Stimulated activated CD4-positive, alpha-beta T cell treated with anti-CD3 and anti-CD28 coated beads, Interleukin-2, amount 100 ng/mL, for 24 hours (primary cell): Measurements from ENCODE around the gene GSG1L.

Experiments
- DNase-seq, 2 donors: peaks; one replicate each; pipeline ENCODE4 v3.0.0-alpha.2; 2020

Gene GSG1L

DNA sequence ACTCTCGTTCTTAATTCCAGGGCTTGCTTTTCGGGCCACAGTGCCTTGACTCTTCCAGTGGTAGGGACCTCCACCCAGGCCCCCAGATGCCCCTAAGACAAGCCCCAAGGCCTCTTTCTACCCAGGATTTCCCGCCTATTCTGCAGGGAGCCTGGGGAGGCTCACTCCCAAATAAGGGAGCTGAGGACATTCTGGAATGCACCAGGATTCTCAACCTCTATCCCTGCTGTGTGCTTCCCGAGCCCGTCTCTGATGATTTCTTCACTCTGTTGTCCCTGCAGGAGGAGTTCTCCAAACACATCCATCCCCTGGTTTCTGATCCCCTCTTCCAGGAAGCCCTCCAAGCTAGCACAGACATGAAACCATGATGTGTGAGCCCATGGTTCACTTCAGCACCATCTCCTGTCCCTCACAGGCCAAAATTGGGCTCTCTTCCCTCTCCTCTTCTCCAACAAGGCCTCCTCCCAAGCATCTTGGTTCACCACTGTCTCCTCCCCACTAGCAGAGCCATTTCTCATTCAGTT is 257.6 kb downstream of the GSG1L start:
- DNase-seq, result no peak

DNA sequence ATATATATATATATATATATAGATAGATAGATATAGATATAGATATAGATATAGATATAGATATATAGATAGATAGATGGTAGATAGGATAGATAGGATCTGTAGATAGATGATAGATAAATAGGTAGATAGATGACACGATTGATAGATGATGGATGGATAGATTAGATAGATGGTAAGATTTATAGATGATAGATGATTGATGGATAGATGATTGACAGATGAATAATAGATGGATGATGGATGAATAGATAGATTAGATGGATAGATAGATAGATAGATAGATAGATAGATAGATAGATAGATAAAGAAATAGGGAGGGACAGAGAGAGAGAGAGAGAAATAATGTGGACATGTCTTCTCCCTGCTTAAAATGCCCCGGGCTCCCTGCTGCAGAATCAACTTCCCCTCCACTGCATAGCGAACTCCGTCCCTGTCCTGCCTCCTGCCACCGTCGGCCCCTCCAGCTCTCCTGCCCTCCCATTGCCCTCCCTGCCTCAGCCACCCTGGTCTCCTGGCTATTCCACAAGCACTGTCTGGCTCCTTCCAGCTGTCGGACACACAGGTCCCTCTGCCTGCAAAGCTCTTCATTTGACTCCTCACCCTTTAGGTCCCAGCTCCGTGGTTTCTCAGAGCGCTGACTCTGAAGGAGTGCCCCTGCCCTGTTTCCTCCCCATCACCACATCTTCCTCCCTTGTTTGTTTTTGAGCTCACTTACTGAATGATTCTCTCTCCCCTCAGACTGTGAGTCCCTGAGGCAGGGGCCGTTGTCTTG is 259.6 kb downstream of the GSG1L start:
- DNase-seq, result no peak

DNA sequence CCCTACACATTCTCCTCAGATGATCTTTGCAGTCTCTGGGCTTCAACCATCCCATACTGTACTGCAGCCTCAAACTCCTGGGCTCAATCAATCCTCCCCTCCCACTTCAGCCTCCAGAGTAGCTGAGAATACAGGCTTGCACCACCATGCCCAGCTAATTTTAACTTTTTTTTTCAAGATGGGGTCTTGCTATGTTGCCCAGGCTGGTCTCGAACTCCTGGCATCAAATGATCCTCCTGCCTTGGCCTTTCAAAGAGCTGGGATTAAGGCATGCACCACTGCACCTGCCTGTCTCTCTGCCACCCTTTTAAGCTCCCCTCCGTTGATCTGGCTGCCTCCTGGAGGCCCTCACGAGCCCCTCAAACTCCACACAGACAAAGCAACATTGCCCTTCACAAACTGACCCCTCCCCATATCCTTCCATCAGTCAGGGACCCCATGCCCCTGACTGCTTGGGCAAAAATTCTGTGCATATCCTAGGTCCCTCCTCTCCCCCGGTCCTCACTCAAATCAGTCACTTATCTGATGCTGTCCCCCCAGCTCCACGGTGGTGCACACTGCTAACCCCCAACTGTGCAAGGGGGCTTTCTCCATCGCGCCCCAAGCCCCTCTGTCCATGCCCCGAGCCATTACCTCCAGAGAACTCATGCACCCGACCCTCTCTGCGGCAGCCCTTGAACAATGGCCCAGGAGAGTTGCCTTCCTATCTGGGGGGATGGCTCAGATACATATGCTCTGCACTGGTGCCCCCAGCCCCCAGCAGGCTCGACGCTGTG is 260.7 kb downstream of the GSG1L start:
- no peak for DNase-seq

DNA sequence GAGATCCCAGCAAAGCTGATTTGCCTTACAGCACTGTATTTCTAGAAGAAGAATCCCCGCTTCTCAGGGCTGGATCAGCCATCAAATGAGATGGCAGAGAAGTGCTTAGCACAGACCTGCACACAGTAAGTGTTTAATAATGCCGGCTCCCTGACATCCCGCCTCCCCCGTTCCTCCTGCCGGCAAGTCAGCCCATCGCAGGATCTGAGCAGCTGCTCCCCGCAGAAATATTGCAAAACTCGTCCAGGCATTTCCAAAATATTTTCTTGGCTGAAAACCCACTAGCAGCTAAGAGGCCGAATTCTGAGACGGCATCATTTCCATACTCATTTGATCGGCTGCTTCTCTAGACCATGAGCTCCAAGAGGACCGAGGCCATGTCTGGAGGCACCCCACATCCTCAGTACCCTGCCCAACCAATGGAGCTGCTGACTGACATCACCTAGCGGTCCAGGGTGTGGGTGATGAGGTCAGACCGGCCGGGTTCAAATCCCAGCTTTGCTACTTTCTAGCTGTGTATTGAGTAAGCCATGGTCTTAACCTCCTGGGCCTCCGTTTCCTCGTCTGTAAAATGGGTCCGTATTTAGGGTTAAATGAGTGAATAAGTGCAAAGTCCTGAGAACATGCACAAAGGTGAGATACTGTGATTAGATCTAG is 262.1 kb downstream of the GSG1L start:
- DNase-seq, result no peak

DNA sequence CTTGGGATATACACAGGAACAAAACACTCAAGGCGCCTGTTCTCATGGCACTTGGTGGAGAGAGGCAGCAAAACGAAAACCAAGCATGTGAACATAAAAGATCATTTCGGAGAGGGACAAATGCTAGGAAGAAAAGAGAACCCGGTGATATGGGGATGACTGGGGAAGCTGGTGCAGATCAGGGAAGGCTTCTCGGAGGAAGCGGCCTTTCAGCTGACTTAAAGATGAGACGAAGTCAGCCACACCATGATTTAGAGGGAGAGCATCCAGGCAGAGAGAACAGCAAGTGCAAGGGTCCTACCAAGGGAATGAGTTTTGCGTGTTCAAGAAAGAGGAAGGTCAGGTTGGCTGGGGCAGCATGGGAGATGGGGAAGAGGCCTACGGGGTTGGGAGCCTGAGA is 262.7 kb downstream of the GSG1L start:
- no peak for DNase-seq

DNA sequence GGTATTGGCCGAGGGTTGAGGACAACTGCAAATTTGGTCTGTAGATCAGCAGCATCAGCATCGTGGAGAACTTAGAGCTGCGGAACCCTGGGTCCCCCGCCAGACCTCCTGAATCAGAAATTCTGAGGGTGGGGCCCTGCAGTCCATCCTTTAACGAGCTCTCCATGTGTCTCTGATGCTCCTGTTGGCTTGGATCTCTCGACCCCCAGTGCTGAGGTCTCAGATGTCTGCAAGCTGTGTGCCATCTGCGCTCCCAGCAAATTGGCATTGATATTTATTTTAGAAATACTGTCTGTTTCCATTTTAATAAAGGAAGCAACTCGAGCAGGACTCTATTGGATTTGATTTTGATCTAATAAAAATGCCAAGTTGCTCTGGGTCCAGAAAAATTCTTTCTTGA is 263.6 kb downstream of the GSG1L start:
- no peak for DNase-seq

DNA sequence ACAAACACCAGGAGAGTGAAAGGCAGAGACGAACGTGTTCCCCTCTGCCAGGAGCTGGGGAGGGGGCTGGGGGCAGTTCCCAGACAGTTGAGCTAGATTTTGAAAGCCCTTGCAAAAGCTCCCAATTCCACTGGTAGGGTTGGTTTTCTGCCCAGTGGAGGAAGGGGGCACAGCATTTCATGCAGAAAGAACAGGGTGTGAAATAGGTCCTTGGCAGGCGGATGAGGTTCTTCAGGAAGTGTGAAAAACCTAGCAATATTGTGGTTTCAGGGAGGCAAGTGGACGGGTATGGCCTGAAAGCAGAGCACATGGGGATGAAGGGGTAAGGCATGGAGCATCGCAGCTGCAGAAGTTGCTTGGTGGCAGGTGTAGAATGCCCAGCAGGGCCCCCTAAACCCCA is 265.3 kb downstream of the GSG1L start:
- no peak for DNase-seq

DNA sequence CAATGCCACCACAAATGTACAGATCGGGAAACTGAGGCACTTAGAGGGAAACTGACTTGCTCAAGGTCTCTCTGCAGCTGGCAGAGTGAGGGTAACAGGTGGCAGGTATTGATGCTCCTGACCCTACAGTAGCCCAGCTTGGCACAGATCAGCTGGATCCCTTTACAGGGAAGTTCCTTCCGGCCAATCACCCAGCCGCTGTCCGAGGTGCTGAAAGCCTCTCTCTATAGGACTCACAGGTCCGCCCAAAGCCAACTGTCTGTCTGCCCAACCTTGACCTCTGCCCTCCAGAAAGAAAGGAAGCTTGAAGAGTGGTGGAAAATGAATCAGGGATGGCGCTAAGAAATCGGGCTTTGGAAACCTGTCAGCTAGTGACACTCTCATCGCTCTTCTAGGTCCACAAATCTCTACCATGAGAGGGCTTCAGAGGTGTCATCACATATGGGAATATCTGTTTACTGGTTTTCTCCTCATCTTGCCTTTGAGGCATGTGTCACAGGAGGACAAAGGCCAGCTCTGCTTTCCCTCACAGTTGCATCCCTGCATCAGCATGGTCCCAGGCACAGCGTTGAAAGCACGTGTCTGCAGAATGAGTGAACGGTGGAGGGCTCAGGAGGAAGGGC is 267.4 kb downstream of the GSG1L start:
- DNase-seq, result peak; percentile 26 to 38

DNA sequence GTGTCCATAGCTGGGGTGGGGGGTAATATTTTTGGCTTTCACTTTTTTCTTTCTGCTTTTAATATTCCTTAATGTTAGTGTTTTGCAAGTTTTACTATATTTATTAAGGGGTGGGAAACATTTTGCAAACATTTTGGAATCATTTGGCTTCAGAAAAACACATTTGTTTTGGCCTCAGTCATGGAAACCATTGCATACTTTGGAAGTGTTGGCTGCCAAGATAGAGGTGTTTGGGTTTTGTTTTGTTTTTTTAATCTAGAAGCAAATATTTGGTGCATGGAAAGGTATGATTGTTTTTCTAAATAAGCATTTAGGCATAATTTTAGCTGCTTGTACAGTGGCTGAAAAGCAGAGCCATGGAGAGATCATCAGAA is 270.3 kb downstream of the GSG1L start:
- DNase-seq, result no peak

DNA sequence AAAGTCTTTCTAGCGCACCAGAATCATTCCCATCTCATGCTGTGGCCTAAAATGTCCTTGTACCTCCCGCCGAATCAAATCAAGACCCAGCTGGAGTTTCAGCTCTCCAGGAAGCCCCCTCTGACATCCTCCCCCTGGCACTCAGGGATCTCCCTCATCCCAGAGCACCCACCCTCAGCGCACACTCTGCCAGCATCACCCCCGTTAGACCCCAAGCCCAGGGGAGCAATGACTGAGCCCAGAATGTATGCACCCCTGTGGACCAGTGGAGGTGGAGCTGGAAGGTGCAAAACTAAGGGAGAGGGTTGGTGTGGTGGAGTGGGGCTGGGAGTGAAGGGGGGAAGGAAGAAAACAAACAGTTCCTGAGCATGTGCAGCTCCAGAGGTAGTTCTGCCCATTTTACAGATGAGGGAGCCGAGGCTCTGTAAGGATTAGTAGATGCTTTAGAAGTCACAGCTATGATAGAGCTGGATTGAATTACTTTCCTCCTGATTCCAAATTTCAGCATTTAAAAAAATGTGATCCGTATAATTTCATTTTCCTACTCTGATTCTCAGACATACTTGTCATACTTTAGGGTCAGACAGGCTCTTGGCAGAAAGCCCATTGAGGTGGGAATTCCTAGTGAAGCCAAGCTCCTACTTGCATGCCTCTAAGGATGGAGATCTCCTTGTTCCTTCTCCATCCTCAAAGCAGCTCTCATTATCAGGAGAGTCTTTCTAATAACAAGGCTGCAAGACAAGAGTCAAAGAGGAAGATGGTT is 270.8 kb downstream of the GSG1L start:
- DNase-seq, result no peak

DNA sequence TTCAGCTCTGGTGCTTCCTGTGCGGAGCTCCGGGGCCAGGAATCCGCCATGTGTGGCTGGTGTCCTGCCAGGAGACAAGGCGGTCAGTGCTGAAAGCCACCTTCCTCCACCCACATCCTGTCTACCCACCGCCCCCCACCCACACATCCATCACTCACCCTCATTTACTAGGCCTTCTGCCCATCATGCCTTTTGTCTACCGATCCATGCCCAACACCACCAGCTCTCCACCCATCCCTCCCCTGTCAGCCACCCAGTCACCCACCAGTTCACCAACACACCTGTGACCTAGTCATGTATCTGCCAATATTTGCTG is 272.2 kb downstream of the GSG1L start:
- DNase-seq, result no peak

DNA sequence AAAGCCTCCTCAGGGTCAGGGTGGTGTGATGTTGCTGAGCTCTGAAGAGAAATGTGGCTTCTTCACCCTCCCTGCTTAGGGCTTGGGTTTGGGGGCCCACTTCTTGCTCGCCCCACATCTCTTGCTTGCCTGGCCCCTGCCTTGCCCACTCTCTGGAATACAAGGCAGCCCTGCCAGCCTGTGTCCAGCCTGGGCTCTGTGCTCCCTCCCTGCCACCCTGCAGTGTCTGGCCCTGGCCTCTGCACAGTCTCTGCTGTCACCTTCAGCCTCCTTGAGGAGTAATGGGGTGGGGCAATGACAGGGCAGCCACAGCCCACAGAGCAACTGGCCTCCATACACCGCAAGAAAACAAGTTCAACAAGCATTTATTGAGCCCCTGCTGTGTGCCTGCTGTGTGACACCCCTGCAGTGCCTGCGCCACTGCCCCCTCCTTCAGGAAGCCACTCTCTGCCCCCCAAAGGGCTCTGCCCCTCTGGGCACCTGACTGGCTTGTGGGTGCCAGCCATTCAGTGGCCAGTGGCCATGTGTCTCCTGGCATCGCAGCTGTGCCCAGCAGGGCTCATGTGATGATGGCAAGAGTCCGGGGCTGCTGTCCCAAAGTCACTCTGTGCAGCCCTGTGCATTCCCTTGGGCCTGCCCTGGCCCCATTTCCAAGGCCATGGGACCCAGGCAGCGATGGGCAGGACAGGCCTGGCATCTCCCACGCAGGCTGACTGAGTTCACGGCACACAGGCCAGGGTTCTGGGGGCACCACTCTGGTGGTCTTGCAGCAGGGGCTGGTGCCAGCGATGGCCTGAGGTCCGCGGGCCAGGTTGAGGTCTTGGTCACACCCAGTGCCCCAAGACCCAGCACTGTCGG is 272.7 kb downstream of the GSG1L start:
- DNase-seq, result no peak

DNA sequence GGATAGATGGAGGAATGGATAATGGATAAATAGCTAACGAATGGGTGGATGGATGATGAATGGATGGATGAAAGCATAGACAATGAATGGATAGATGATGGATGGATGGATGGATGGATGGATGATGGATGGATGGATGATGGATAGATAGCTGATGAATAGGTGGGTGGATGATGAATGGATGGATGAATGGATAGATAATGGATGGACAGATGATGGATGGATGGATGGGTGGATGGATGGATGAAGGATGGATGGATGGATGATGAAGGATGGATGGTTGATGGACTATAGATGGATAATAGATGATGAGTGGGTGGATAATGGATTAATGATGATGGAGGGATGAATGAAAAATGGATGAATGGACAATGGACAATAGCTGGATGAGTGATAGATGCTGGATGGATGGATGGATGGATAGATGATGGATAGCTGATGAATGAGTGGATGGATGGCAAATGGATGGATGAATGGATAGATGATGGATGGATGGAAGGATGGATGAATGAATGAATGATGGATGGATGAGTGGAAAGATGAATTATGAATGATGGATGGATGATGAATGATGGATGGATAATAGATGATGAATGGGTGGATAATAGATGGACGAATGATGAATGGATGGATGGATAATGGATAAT is 273.8 kb downstream of the GSG1L start:
- DNase-seq, result no peak

DNA sequence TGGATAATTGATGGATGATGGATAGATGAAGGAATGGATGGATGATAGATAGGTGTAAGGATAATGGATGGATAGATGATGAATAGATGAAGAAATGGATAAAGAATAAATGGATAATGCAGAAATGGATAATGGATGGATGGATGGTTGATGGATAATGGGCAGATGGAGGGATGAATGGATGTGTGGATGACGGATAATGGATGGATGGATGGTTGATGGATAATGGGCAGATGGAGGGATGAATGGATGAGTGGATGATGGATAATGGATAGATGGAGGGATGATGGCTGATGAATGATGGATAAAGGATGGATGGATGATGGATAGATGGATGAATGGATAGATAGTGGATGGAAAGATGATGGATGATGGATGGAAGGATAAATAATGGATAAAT is 274.4 kb downstream of the GSG1L start:
- no peak for DNase-seq

DNA sequence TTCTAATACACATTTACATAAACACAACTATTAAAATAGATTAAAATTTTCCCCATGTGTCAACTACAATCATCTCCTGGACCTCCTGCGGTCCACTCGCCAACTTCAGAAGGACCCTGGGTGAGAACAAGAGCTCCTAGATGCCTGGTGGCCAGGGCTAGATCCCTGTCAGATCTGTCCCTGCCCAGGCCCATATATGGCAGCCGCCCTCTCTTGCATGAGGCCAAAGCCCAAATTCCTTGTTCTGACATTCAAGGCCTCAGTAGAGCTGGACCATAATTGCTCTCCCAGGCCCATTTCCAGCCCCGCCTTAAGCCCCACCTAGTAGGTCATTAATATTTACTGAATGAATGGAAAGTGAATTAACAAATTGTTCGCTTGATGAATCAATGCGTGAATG is 275.8 kb downstream of the GSG1L start:
- DNase-seq, result no peak

DNA sequence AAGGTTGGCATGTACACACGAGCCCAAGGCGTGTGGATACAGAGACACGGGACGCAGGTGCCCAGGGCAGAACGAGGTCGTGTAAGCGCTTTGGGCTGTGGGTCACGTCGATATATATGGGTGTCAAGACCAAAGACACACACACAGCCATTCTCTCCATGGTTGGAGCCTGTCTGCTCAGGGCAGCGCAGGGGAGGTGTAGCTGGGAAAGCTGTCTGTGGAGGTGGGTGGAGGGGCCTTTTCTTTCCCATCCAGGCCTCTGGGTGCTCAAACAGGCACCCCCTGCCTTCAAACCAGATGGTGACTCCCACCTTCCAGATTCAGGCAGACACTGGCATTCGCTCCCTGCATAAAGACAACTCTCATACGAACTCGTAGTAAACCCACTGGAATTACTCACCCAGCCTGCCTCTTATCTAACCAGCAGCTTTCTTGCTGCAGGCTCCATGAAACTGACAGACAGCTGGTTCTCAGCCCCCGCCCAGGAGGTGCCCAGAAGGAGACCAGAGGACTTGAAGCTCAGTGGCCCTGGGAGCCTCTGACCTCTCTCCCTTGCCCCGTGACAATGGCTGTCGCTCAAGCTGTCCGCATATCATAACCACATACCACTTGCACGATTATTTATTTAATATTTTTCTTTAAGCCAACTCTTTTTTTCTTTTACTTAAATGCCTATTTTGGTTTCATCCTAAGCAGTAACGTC is 276.4 kb downstream of the GSG1L start:
- no peak for DNase-seq

DNA sequence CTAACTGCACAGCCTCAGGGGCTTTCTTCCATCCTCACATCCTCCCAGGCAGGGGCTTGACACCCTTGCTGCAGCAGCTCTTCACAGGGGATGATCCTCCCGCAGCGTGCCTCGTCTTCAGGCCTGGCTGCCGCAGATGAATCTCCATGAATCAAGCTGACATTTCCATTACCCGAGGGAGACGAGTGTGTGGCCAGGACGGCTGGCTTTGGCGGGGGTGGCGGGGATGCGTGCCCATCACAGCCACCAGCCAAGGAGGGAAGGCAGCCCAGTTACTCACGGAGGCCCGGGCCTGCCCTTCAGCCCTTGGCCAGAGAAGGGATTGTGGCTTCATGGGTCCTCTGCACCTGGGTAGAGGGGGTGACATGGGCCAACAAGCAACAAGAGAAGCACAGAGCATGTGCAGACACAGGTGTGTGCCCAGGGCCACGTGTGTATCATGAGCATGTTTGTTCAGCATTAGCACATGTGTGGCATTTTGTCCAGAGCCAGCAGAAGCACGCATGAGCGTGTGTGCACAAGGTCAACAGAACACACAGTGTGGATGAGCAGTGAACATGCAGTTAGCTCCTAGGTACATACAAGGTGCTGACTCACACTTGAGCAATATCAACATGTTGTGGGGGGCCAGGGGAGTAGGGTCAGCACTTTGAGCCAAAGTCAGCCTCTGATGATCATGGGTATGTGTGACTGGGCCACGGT is 277.1 kb downstream of the GSG1L start:
- no peak for DNase-seq

DNA sequence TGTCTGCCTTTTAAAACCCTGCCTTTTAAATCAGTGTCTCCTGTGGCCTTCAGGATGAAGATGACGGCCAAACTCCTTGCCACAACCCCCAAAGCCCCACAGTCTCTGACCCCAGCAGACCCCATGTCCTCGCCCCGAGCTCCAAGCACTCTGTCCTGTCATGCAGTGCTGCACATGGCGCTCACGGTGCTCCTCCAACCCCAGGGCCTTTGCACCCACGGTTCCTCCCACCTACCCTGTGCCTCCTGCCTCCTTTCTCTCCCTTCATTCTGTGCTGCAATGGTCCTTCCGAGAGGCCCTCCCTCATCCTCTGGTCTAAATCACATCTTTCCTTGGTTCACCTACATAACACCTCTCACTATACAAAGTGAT is 278.2 kb downstream of the GSG1L start:
- DNase-seq, result no peak

DNA sequence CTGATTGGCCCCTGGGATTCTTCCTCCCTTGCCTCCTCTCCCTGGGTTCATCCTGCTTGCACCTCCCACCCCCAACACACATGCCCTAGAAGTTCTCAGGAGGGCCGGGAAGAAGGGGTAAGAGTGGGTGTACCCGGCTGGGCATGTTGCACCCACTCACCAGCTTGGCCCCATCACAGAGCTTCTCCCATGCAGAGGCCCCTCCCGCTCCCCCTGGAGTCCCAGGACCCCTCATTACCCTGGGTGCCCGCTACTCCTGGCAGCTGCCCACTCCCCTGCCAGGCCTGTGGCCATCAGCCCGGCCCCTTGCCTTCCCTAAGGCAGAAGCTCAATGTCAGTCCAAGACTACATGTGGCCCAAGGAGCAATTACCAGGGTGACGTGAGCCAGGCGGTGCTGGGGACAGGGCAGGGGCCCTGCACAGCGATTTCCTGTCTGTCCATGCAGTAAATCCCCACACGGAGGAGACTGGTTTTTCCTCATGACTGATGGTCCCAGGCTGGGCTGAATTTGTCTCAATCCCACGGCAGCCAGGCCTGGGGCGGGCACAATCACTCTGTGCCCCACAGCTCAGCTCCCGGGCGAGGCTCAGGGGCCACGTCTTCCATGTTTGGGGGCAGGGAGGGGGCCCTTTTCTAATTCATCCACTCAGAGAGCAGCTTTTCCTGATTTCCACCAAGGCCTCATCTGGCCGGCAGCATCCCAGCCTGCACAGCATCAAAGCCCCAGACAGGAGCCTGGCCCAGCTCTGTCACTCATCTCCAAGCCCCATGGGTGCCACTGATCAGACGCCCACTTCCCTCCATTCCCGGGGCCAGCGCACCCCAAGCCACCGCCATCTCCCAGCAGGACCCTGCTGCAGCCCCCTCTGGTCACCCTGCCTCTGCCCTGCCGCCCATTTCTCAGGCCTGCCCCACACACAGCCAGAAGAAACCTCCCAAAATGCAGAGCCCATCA is 278.9 kb downstream of the GSG1L start:
- DNase-seq, result no peak
